Heart left ventricle (tissue), 16 donors: ENCODE results near the gene ADAT1. TPM values are rescaled to one million over a fixed set of nuclear protein-coding genes. Genes with fewer than 3 reads are reported as not detected.
"Not testable (repeated sequence)": the region's sequence is repeated elsewhere in the genome, so short reads cannot be mapped to it uniquely, and the experiment has no call there.

Source experiments
- ATAC-seq, 4 donors: fragments of 200-7000 bp; cut with Tn5 transposase; one replicate each; pipeline ENCODE4 v1.9.1; 2020 to 2022; ENCODE audit warnings: moderate library complexity in 4 of 4, mild to moderate bottlenecking in 3 of 4, moderate number of reproducible peaks in 1 of 4
- DNase-seq, 5 donors: peaks; one replicate each; pipeline ENCODE4 v3.0.0-alpha.2; 2020
- H3K27ac ChIP-seq, 12 donors: fragments of 200-600 bp; sonication (generic) in 4 of 12; one replicate each; pipeline versions ENCODE4 v1.5.0 to v1.8.0; 2016 to 2022; ENCODE audit warnings: mild to moderate bottlenecking in 2 of 12
- H3K27me3 ChIP-seq, 9 donors: fragments of 200-600 bp; sonication (generic) in 2 of 9; one replicate each; pipeline versions ENCODE4 v1.5.1 to v1.8.0; 2016 to 2022; ENCODE audit warnings: mild to moderate bottlenecking in 3 of 9
- H3K36me3 ChIP-seq, 9 donors: fragments of 200-600 bp; sonication (generic) in 2 of 9; one replicate each; pipeline versions ENCODE4 v1.5.0 to v1.8.0; 2018 to 2022; ENCODE audit warnings: mild to moderate bottlenecking in 2 of 9
- H3K4me1 ChIP-seq, 12 donors: fragments of 200-600 bp; sonication (generic) in 4 of 12; one replicate each; pipeline versions ENCODE4 v1.5.0 to v1.8.0; 2016 to 2022; ENCODE audit warnings: mild to moderate bottlenecking in 3 of 12
- H3K4me3 ChIP-seq, 12 donors: fragments of 200-600 bp; sonication (generic) in 4 of 12; one replicate each; pipeline versions ENCODE4 v1.5.0 to v1.8.0; 2017 to 2022; ENCODE audit warnings: mild to moderate bottlenecking in 9 of 12, moderate library complexity in 4 of 12
- H3K9me3 ChIP-seq, 12 donors: fragments of 200-600 bp; sonication (generic) in 4 of 12; one replicate each; pipeline versions ENCODE4 v1.5.0 to v1.8.0; 2016 to 2022; ENCODE audit warnings: mild to moderate bottlenecking in 1 of 12
- POLR2A ChIP-seq, 2 donors: fragments of 450-650 bp; IDR thresholded peaks; one replicate each; pipeline ENCODE4 v1.6.1; 2017; ENCODE audit warnings: antibody characterized with exemption in 2 of 2, mild to moderate bottlenecking in 2 of 2, moderate library complexity in 2 of 2
- WGBS, 4 donors: extraction: QIAGEN DNeasy Blood & Tissue Kit in 2 of 4; methylation state at CpG; one replicate each; pipeline versions ENCODE4 v1.1.5 to v1.1.7; 2013 to 2018; 5-methylcytosine and 5-hydroxymethylcytosine counted together
- intact Hi-C, 10 donors: fragments of 100-400 bp; cut with DNase I; formaldehyde crosslinking; loops; one replicate each; pipeline versions ENCODE4 v1.11.1 to v1.14.2; 2022
- polyA plus RNA-seq, 2 donors: library from polyadenylated mRNA; stranded (reverse); fragments of 200-250 nt; gene quantifications; one replicate each; pipeline ENCODE4 v1.2.3, GENCODE V29; 2013
- total RNA-seq, 9 donors: library from RNA; depleted of rRNA in 2 of 9; stranded (reverse); fragments of >200 nt in 2 of 9; fragmentation: NEBNext Ultra II Directional in 3 of 9; extraction: Animal tissue kit (Norgen Biotek cat#: 25700) in 3 of 9; gene quantifications; one replicate each; pipeline versions ENCODE4 v1.1.0 to v1.2.4, GENCODE V29; 2016 to 2023
- TF ChIP-seq, protein P1 (sequence below), 12 donors: fragments of 200-600 bp; sonication (generic) in 4 of 12; IDR thresholded peaks; one replicate each; pipeline versions ENCODE4 v1.5.0 to v1.8.0; 2018 to 2022; ENCODE audit warnings: antibody characterized with exemption in 12 of 12, mild to moderate bottlenecking in 5 of 12
- donor health status: ischemic (EF 13 %, LVEDD 7.1; RV severe dilation, severe dysfunction).
- donor health status: healthy with polysubstance abuse.
- donor health status: DM: no; HTN: yes; CAD: no.
- donor health status: DM: no; HTN: no; CAD: no.
- donor health status: ischemic (EF 25% LVEDD 6.9; RV normal size, moderate dysfunction).
- donor health status: ischemic (EF 25% LVEDD 5.7; RV mildly dilated, moderate dysfunction).
- donor health status: healthy.
- donor health status: DM: yes; HTN: yes; CAD: no.
- donor health status: ischemic (EF 35%, LVEDD 5.7; RV mildly dilated, moderate dysfunction).
- donor health status: nonischemic (EF 11% LVEDD 7.7; RV severe dilation, severe dysfunction).
- donor health status: DM: yes; HTN: yes; CAD: no.
- donor health status: PGD.
- donor health status: ischemic (EF 29% LVEDD 5.4; RV normal size, mild dysfunction).
- donor health status: nonischemic (EF 23%, LVEDD 6.1; RV moderate dilation, normal function).

The ADAT1 gene
- total and polyA plus RNA-seq, 11 donors, result 8.0 to 37.5 (median 21.0) TPM

DNA sequence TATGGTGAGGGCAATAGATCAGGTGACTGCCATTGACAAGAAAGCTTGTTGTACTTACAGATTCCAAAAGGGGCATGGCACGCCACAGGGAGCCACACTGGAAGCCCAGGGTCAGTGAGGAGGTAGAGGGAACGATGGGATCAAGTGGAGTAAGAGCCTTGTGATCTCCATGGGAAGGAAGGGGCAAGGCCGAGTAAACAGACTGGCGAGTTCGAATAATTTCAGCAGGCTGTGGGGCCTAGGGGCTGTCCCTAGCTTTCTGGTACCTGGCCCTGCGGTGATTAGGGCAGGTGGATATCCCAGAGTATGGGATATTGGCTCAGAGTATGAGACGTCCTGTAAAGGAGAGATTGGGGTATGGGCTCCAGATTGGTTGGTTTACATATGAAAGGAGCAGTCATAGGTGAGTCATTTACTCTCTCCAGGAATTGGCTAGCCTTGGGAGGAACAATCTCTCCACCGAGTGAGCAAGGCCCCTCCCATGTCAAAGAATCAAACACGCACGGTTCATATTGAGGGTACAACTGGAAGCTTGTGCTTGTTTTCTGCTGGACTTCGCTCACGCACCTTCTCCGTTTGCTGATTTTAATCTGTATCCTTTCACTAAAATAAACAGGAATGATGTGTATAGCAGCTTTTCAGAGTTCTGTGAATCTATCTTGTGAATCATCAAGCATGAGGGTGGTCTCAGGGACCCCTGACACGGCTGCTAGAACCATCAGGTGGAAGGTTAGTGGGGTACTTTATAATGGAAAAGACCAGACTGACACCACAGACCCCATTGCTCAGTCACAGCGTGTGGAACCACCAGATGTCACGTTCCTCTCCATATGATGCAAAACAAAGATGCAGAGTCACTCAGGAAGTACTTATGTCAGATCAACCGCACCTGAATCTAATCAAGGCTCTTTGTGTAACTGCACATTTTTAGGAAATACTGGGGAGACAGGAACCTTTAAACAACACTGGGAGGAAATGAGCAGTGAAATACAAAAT, 29.0 kb downstream of the ADAT1 start:
- Histone ChIP-seq H3K27me3 (no peaks in the 10 kb centered on the region), H3K4me1 (peaks cover 0 to 52% (median 37%) of the 10 kb centered on the region in 12 donors), H3K27ac (peak overlapping the region in 10 of 12 donors; percentile 13 to 82 (median 50)), H3K9me3 (peaks cover 0 to 6% (median 0%) of the 10 kb centered on the region in 12 donors), H3K4me3 (no peak overlapping the region), H3K36me3 (peaks cover 0 to 35% (median 13%) of the 10 kb centered on the region in 9 donors)
- intact Hi-C loops, result loop anchor here in 1 of 10 donors (10.0 kb wide), 1 partner anchor 119 kb away; no protein-coding TSS in a partner anchor
- WGBS, 4 donors, result 69 to 77% (median 71%) methylated on average over 17 of the region's 17 CpGs
- peak in 1 of 4 donors; percentile 23 for ATAC-seq
- TF ChIP-seq, protein P1, sequence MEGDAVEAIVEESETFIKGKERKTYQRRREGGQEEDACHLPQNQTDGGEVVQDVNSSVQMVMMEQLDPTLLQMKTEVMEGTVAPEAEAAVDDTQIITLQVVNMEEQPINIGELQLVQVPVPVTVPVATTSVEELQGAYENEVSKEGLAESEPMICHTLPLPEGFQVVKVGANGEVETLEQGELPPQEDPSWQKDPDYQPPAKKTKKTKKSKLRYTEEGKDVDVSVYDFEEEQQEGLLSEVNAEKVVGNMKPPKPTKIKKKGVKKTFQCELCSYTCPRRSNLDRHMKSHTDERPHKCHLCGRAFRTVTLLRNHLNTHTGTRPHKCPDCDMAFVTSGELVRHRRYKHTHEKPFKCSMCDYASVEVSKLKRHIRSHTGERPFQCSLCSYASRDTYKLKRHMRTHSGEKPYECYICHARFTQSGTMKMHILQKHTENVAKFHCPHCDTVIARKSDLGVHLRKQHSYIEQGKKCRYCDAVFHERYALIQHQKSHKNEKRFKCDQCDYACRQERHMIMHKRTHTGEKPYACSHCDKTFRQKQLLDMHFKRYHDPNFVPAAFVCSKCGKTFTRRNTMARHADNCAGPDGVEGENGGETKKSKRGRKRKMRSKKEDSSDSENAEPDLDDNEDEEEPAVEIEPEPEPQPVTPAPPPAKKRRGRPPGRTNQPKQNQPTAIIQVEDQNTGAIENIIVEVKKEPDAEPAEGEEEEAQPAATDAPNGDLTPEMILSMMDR (IDR thresholded peaks at IDR 0.05), result no peak
- no peak for TF ChIP-seq POLR2A (IDR thresholded peaks at IDR 0.05)
- no peak for DNase-seq

DNA sequence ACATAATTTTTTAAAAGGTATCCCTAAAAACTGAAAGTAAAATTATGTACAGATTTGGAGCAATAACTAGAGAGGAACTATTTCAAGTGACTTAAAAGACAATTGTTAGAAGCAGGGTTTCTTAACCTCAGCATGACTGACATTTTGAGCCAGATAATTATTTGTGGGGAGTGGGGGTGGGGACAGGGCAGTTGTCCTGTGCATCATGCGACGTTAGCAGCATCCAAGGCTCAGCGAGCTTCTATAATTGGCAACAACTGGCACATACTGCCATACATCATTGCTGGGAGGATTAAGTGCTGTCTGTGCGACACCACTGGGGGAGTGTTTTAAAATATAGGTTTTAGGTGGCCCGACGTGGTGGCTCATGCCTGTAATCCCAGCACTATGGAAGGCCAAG, 29.8 kb downstream of the ADAT1 start:
- WGBS, 4 donors, result 53 to 72% (median 65%) methylated on average over 6 of the region's 6 CpGs
- TF ChIP-seq, protein P1 (IDR thresholded peaks at IDR 0.05), result no peak
- intact Hi-C loops, result loop anchor here in 1 of 10 donors (10.0 kb wide), 1 partner anchor 119 kb away; no protein-coding TSS in a partner anchor
- Histone ChIP-seq H3K27me3 (no peaks in the 10 kb centered on the region), H3K4me3 (no peak overlapping the region), H3K9me3 (peaks cover 0 to 6% (median 0%) of the 10 kb centered on the region in 12 donors), H3K36me3 (peaks cover 0 to 32% (median 12%) of the 10 kb centered on the region in 9 donors), H3K27ac (peak overlapping the region in 6 of 12 donors; percentile 19 to 59 (median 50)), H3K4me1 (peaks cover 3 to 56% (median 43%) of the 10 kb centered on the region in 12 donors)
- DNase-seq, result no peak
- no peak for ATAC-seq

DNA sequence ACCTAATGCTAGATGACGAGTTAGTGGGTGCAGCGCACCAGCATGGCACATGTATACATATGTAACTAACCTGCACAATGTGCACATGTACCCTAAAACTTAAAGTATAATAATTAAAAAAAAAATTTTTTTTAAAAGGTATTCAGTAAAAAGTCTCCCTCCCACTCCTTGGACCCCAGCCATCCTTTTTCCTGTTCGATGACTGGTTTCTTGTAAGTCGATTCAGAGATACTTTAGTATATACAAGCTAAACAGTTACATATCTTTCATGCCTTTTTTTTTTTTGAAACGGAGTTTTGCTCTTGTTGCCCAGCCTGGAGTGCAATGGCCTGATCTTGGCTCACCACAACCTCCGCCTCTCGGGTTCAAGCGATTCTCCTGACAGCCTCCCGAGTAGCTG, 31.2 kb downstream of the ADAT1 start:
- Histone ChIP-seq H3K27ac (peak overlapping the region in 9 of 12 donors; percentile 7 to 90 (median 67)), H3K4me1 (peaks cover 3 to 56% (median 43%) of the 10 kb centered on the region in 12 donors), H3K36me3 (peaks cover 0 to 18% (median 0%) of the 10 kb centered on the region in 9 donors)
- DNase-seq, H3K9me3 ChIP-seq, H3K27me3 ChIP-seq, ATAC-seq, H3K4me3 ChIP-seq: not testable (repeated sequence)
- WGBS, 4 donors, result 49 to 57% (median 53%) methylated on average over 7 to 9 of the region's 9 CpGs
- intact Hi-C loops, result loop anchor here in 2 of 10 donors (2.0 to 10.0 kb wide), 2 partner anchors 31 to 117 kb away; partner anchors contain the start of gene ADAT1 (in 1 of the 2)

DNA sequence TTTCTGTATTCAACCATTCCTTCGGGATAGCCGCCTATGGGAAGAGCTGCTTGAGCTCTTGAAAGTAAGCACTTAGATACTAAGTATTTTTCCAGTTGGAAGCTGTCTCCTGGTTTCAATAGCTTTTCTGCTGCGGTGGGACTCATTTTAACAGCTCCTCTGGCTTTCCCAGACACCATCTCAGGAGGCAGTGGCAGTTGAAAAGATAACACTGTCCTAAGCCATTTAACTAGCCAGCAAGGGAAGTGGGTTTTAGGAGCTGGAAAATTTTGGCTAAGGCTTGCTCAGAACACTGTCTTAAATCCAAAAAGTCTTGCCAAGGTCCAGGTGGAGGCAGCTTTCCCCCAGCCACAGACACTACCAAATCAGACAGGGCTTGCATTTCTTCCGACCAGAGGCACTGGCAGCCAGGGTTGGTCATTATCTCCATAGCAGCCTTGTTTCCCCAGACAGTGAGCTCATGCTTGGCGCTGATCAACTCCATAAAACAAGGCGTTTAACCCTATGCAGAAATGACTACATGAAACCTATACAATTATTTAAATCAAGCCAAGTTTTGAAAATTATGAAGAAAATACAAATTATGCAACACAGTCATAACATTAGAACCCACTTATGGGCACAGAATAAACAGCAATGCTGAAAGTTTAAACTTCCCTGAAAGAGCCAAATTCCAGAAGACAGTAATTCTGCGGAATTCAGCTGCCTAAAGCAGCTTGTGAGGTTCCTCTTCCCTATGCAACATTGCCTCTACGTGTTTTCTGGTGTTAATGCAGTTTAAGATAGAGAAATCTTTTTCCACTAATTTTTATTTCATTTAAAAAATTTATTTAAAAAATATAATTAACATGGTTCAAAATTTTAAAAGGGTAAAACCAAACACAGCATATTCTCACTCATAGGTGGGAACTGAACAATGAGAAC, 31.9 kb downstream of the ADAT1 start:
- H3K27me3 ChIP-seq, result no peaks in the 10 kb centered on the region
- ATAC-seq (peak; percentile 86 to 94 (median 90)), DNase-seq (peak; percentile 67 to 88 (median 83))
- H3K27ac ChIP-seq, result peak overlapping the region; percentile 63 to 90 (median 80)
- H3K9me3 ChIP-seq, result no peaks in the 10 kb centered on the region
- H3K4me1 ChIP-seq, result peaks cover 3 to 56% (median 43%) of the 10 kb centered on the region in 12 donors
- peaks cover 0 to 18% (median 0%) of the 10 kb centered on the region in 9 donors for H3K36me3 ChIP-seq
- 15 to 18% (median 17%) methylated on average over 8 of the region's 8 CpGs for WGBS, 4 donors
- intact Hi-C loops, result loop anchor here in 2 of 10 donors (2.0 to 10.0 kb wide), 2 partner anchors 32 to 116 kb away; partner anchors contain the start of gene ADAT1 (in 1 of the 2)
- TF ChIP-seq, protein P1 (IDR thresholded peaks at IDR 0.05), result peak in 6 of 12 donors; percentile 16 to 44 (median 28)
- no peak for TF ChIP-seq POLR2A (IDR thresholded peaks at IDR 0.05)
- peak overlapping the region in 2 of 12 donors; percentile 3 to 11 for H3K4me3 ChIP-seq
